OCI-LY3 (cell line): ENCODE data around the gene ANP32E.
"Not testable (repeated sequence)": the region's sequence is repeated elsewhere in the genome, so short reads cannot be mapped to it uniquely, and the experiment has no call there.

Experiments used
- H2AFZ ChIP-seq: fragments of 200-600, 300-600 bp; shearing (Covaris generic); 2 replicates; pipeline ENCODE4 v1.6.0; 2014; ENCODE audit warnings: antibody characterized with exemption, low read depth, low read length
- H3K27ac ChIP-seq: fragments of 200-600, 300-600 bp; sonication (generic); 2 replicates; pipeline ENCODE4 v1.5.1; 2014; ENCODE audit warnings: mild to moderate bottlenecking, low read length, moderate library complexity, mixed read lengths
- H3K27me3 ChIP-seq: fragments of 200-600, 300-600 bp; sonication (generic); 2 replicates; pipeline ENCODE4 v1.6.1; 2014; ENCODE audit warnings: low read depth, low read length, mixed read lengths
- H3K36me3 ChIP-seq: fragments of 200-600, 300-600 bp; sonication (generic); replicated peaks from 2 replicates; pipeline ENCODE3; 2014; ENCODE audit warnings: low read depth, low read length, mixed read lengths
- H3K4me1 ChIP-seq: fragments of 300-600, 200-600 bp; sonication (generic); 2 replicates; pipeline ENCODE4 v1.6.1; 2014; ENCODE audit warnings: low read length, mixed read lengths
- H3K4me2 ChIP-seq: fragments of 200-600, 300-600 bp; sonication (generic); 2 replicates; pipeline ENCODE4 v1.6.1; 2014; ENCODE audit warnings: low read length, mixed read lengths
- H3K4me3 ChIP-seq: fragments of 300-600, 200-600 bp; sonication (generic); 2 replicates; pipeline ENCODE4 v1.5.1; 2014; ENCODE audit warnings: antibody characterized with exemption, mild to moderate bottlenecking, low read length, moderate library complexity
- H3K79me2 ChIP-seq: fragments of 300-600, 200-600 bp; shearing (Covaris generic); 2 replicates; pipeline ENCODE4 v1.6.1; 2014; ENCODE audit warnings: mild to moderate bottlenecking, low read length, mixed read lengths
- H3K9ac ChIP-seq: fragments of 300-600, 200-600 bp; shearing (Covaris generic); 2 replicates; pipeline ENCODE4 v1.6.0; 2014; ENCODE audit warnings: mild to moderate bottlenecking, low read length, moderate library complexity
- H3K9me3 ChIP-seq: fragments of 200-600, 300-600 bp; shearing (Covaris generic); 2 replicates; pipeline ENCODE4 v1.6.1; 2014; ENCODE audit warnings: low read length, mixed read lengths; ENCODE audit not compliant: insufficient read depth
- H4K20me1 ChIP-seq: fragments of 200-600, 300-600 bp; sonication (generic); 2 replicates; pipeline ENCODE4 v1.6.1; 2016; ENCODE audit warnings: low read length, mixed read lengths; ENCODE audit not compliant: insufficient read depth
- EZH2phosphoT487 ChIP-seq: fragments of 200-600 bp; shearing (Covaris generic); IDR thresholded peaks from 2 replicates; pipeline ENCODE4 v1.6.1; 2018; ENCODE audit warnings: antibody characterized with exemption, mixed run types, low read depth
- TF ChIP-seq, protein P1 (sequence below): fragments of 200-600, 300-600 bp; sonication (generic); IDR thresholded peaks from 2 replicates; pipeline ENCODE4 v1.5.1; 2014; ENCODE audit warnings: antibody characterized with exemption, low read length, low read depth

The ANP32E gene

DNA sequence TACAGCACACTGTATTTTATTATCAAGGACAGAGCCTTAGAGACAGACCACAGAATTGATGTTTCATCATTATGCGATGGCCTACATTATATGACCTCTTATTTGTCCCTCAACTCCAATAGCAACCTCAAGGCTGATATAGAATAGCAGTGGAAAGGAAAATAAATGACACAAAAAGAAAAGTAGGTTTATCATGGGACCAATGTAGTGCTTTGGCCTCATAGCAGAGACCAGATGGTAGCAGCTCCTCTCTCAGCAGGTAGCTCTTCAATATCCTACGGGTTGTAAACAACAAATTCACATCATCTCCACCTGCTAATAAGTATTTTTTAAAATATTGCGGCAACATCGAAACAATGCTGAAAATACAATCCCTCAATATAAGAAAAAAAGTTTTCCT lies 25.2 kb downstream of the ANP32E start:
- TF ChIP-seq, protein P1, sequence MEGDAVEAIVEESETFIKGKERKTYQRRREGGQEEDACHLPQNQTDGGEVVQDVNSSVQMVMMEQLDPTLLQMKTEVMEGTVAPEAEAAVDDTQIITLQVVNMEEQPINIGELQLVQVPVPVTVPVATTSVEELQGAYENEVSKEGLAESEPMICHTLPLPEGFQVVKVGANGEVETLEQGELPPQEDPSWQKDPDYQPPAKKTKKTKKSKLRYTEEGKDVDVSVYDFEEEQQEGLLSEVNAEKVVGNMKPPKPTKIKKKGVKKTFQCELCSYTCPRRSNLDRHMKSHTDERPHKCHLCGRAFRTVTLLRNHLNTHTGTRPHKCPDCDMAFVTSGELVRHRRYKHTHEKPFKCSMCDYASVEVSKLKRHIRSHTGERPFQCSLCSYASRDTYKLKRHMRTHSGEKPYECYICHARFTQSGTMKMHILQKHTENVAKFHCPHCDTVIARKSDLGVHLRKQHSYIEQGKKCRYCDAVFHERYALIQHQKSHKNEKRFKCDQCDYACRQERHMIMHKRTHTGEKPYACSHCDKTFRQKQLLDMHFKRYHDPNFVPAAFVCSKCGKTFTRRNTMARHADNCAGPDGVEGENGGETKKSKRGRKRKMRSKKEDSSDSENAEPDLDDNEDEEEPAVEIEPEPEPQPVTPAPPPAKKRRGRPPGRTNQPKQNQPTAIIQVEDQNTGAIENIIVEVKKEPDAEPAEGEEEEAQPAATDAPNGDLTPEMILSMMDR: no peak
- no peak for TF ChIP-seq EZH2phosphoT487
- no peaks in the 10 kb centered on the region for H3K27me3 ChIP-seq
- peaks cover 11% of the 10 kb centered on the region for H3K4me1 ChIP-seq
- H3K36me3 ChIP-seq: peaks cover 2% of the 10 kb centered on the region
- no peak overlapping the region for H3K4me2 ChIP-seq
- H3K9ac ChIP-seq: no peak overlapping the region
- H3K27ac ChIP-seq: no peak overlapping the region
- no peaks in the 10 kb centered on the region for H4K20me1 ChIP-seq
- no peaks in the 10 kb centered on the region for H3K9me3 ChIP-seq
- no peak overlapping the region for H2AFZ ChIP-seq
- no peaks in the 10 kb centered on the region for H3K79me2 ChIP-seq
- no peak overlapping the region for H3K4me3 ChIP-seq

DNA sequence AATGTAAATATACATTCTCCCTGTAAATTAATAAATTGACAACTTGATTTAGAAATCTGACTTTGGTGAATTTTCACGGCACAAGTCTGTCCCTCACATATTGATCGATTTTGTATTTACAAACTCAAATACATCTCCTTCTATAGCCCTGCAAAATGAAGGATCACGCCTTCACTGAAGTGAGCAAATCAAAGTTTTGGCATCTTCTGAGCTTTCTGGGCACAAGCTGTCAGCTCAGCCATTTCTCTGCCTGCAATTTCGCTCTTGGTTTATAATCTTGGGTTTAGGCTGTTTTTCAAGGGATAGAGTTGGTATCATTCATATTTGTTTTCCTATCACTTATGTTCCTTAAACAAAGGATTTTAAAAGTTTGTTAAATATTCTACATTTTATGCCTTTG lies 25.8 kb downstream of the ANP32E start:
- no peaks in the 10 kb centered on the region for H4K20me1 ChIP-seq
- no peaks in the 10 kb centered on the region for H3K79me2 ChIP-seq
- H3K27ac ChIP-seq: no peak overlapping the region
- no peaks in the 10 kb centered on the region for H3K36me3 ChIP-seq
- H3K9me3 ChIP-seq: no peaks in the 10 kb centered on the region
- peaks cover 11% of the 10 kb centered on the region for H3K4me1 ChIP-seq
- H2AFZ ChIP-seq: no peak overlapping the region
- no peaks in the 10 kb centered on the region for H3K27me3 ChIP-seq
- H3K4me2 ChIP-seq: no peak overlapping the region
- no peak overlapping the region for H3K4me3 ChIP-seq
- H3K9ac ChIP-seq: no peak overlapping the region
- TF ChIP-seq, protein P1: no peak
- TF ChIP-seq EZH2phosphoT487: no peak

DNA sequence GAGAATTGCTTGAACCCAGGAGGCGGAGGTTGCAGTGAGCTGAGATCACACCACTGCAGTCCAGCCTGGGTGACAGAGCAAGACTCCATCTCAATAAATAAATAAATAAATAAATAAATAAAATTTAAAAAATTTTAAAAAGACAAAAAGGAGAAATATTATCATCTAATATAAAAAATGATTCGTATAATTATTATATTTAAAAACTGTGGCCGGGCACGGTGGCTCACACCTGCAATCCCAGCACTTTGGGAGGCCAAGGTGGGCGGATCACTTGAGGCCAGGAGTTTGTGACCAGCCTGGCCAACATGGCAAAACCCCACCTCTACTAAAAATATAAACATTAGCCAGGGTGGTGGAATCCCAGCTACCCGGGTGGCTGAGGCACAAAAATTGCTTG lies 27.5 kb downstream of the ANP32E start:
- not testable (repeated sequence) for H3K27ac ChIP-seq, H3K79me2 ChIP-seq, H3K36me3 ChIP-seq, H3K9ac ChIP-seq, H4K20me1 ChIP-seq, H3K4me2 ChIP-seq, H3K4me1 ChIP-seq, H3K4me3 ChIP-seq, H2AFZ ChIP-seq, H3K27me3 ChIP-seq, H3K9me3 ChIP-seq

DNA sequence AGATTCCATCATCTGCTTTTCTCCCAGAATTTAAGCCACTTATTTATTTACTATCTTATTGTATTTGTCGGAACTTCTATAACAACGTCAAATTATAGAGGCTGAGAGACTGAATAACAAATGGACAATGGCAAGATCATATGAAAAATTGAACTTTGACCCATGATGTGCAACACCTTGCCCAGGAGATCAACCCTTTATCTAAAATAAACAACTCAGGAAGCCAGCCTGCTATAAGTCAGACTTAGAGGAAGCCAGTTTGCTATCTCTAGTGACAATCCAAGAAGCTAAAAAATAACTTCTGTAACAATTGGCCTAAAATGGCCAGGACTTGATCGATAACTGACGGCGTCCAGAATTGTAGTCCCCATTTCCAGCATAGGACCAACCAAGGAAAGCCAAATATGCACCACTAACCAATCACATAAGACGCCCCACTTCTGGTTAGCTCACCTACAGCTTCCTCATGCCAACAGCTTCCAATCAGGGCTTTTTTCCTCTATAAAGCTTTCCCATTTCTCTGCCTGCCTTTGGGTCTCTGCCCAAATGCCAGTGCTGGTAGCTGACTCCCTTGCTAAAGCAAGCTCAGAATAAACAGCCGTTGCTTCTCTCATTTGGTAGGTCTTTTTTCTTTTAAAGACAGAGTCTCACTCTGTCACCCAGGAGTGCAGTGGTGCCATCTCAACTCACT lies 28.5 kb downstream of the ANP32E start:
- H3K4me1 ChIP-seq: no peaks in the 10 kb centered on the region
- H4K20me1 ChIP-seq: no peaks in the 10 kb centered on the region
- TF ChIP-seq EZH2phosphoT487: no peak
- TF ChIP-seq, protein P1: no peak
- no peak overlapping the region for H3K4me3 ChIP-seq
- H3K27me3 ChIP-seq: no peaks in the 10 kb centered on the region
- no peak overlapping the region for H3K4me2 ChIP-seq
- no peak overlapping the region for H2AFZ ChIP-seq
- no peaks in the 10 kb centered on the region for H3K79me2 ChIP-seq
- H3K9ac ChIP-seq: no peak overlapping the region
- H3K27ac ChIP-seq: no peak overlapping the region
- no peaks in the 10 kb centered on the region for H3K9me3 ChIP-seq
- H3K36me3 ChIP-seq: no peaks in the 10 kb centered on the region
